Osteocyte (in vitro differentiated cells): Measurements from ENCODE around the gene EPHA10. TPM values are rescaled to one million over a fixed set of nuclear protein-coding genes. Genes with fewer than 3 reads are reported as not detected.

Source experiments
- DNase-seq: peaks from one replicate; pipeline ENCODE4 v3.0.0; 2021; ENCODE audit warnings: mixed read lengths; ENCODE audit not compliant: unreplicated experiment; ENCODE audit errors: extremely low spot score
- H3K27ac Mint-ChIP-seq: one replicate; pipeline ENCODE4 v1.8.0; 2021; ENCODE audit warnings: mild to moderate bottlenecking, mixed read lengths; ENCODE audit not compliant: unreplicated experiment
- H3K27me3 Mint-ChIP-seq: one replicate; pipeline ENCODE4 v1.8.0; 2021; ENCODE audit warnings: mixed read lengths; ENCODE audit not compliant: unreplicated experiment
- H3K36me3 Mint-ChIP-seq: one replicate; pipeline ENCODE4 v1.8.0; 2021; ENCODE audit warnings: mixed read lengths; ENCODE audit not compliant: unreplicated experiment
- H3K4me1 Mint-ChIP-seq: one replicate; pipeline ENCODE4 v1.8.0; 2021; ENCODE audit warnings: mixed read lengths; ENCODE audit not compliant: unreplicated experiment
- H3K4me3 Mint-ChIP-seq: one replicate; pipeline ENCODE4 v1.8.0; 2021; ENCODE audit warnings: mild to moderate bottlenecking, moderate library complexity, mixed read lengths; ENCODE audit not compliant: unreplicated experiment
- H3K9me3 Mint-ChIP-seq: one replicate; pipeline ENCODE4 v1.8.0; 2021; ENCODE audit warnings: mixed read lengths; ENCODE audit not compliant: unreplicated experiment
- total RNA-seq: library from RNA; stranded (reverse); gene quantifications from 2 replicates; pipeline ENCODE4 v1.2.1, GENCODE V29; 2021
- TF ChIP-seq, protein P1 (sequence below): fragments of 200-600 bp; sonication (generic); IDR thresholded peaks from 2 replicates; pipeline ENCODE4 v1.5.0; 2021; ENCODE audit warnings: antibody characterized with exemption, mild to moderate bottlenecking, moderate library complexity

Gene EPHA10
- total RNA-seq, 1 donor from 2014 or later, result not detected

DNA sequence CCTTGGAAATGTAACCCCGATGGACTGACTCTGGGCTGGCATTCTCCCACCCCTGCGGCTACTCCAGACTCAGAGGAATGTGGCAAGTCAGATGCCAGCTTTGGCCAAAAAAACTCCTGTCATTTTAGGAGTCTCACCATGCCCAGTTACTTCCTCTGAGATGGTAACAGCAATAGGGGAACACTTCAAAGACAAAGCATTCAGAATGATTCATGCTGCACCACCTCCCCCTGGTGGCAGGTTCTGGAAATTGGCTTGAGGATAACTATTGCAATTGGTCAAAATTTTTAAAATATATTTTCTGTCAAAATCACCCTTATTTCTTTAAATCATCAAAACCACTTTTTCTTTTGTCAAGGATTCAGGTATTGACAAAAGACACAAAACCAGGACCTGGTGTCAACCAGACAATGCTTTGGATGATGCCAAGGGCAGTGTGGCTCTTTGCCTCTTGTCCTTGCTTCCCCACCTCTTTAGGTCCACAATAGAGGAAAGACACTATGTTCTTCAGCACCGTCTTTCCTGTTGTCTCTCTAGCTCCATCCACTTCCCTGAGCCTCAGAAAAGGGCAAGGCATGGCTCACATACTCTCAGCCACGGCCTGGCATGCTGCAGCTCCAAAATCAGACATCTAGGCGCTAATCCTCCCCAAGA is 82.5 kb downstream of the EPHA10 start:
- no peaks in the 10 kb centered on the region for H3K9me3 Mint-ChIP-seq
- TF ChIP-seq, protein P1, sequence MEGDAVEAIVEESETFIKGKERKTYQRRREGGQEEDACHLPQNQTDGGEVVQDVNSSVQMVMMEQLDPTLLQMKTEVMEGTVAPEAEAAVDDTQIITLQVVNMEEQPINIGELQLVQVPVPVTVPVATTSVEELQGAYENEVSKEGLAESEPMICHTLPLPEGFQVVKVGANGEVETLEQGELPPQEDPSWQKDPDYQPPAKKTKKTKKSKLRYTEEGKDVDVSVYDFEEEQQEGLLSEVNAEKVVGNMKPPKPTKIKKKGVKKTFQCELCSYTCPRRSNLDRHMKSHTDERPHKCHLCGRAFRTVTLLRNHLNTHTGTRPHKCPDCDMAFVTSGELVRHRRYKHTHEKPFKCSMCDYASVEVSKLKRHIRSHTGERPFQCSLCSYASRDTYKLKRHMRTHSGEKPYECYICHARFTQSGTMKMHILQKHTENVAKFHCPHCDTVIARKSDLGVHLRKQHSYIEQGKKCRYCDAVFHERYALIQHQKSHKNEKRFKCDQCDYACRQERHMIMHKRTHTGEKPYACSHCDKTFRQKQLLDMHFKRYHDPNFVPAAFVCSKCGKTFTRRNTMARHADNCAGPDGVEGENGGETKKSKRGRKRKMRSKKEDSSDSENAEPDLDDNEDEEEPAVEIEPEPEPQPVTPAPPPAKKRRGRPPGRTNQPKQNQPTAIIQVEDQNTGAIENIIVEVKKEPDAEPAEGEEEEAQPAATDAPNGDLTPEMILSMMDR, result peak; percentile 91
- peak overlapping the region; percentile 40 for H3K27ac Mint-ChIP-seq
- peaks cover 35% of the 10 kb centered on the region for H3K36me3 Mint-ChIP-seq
- H3K4me3 Mint-ChIP-seq, result no peak overlapping the region
- H3K4me1 Mint-ChIP-seq, result peaks cover 2% of the 10 kb centered on the region
- H3K27me3 Mint-ChIP-seq, result no peaks in the 10 kb centered on the region
- DNase-seq, result no peak

DNA sequence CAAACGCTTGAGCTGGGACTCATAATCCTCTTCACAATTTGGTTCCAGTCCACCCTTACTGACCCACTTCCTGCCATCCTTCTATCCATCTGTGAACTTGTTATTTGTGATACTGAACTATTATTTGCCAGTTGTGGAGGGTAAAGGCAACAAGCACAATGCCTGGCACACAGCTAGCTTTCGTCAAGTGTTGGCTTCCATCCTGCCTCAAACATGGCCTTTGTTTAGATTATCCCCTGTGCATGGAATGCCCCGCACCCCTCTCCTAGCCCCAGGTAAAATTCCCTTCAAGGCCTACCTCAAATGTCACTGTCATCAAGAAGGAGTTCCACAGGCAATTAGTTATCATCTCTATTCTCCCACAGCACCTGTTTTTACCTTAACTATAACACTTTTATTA is 84.0 kb downstream of the EPHA10 start:
- no peak overlapping the region for H3K27ac Mint-ChIP-seq
- H3K4me3 Mint-ChIP-seq, result no peak overlapping the region
- H3K36me3 Mint-ChIP-seq, result peaks cover 31% of the 10 kb centered on the region

GRCh38 chr1:37677808-37678207 is 87.1 kb downstream of the EPHA10 start:
- Mint-ChIP-seq H3K27ac (no peak overlapping the region), H3K27me3 (peaks cover 5% of the 10 kb centered on the region), H3K4me3 (no peak overlapping the region), H3K36me3 (peaks cover 19% of the 10 kb centered on the region), H3K4me1 (peaks cover 2% of the 10 kb centered on the region), H3K9me3 (no peaks in the 10 kb centered on the region)
- TF ChIP-seq, protein P1, result no peak
- DNase-seq, result no peak

More for the DNA sequence above, 84.0 kb downstream of the EPHA10 start:
- Mint-ChIP-seq H3K27me3 (peaks cover 5% of the 10 kb centered on the region), H3K9me3 (no peaks in the 10 kb centered on the region), H3K4me1 (peaks cover 2% of the 10 kb centered on the region)
- TF ChIP-seq, protein P1, result no peak
- no peak for DNase-seq

DNA sequence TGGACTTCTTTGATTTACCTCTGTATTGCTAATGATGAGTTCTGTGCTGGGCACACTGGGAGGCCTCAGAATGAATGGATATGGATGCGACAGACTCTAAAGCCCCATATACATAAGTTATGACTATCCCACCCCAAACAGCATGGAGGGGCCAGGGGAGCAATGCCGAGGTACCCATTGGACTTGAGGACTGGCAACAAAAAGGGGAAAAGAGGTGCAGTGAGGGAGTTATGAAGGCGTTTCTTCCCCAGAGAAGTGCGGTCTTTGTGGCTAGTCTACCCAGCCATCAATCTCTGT is 87.8 kb downstream of the EPHA10 start:
- no peak overlapping the region for H3K27ac Mint-ChIP-seq
- no peak for DNase-seq
- H3K36me3 Mint-ChIP-seq, result peaks cover 13% of the 10 kb centered on the region
- H3K9me3 Mint-ChIP-seq, result no peaks in the 10 kb centered on the region
- no peaks in the 10 kb centered on the region for H3K4me1 Mint-ChIP-seq
- TF ChIP-seq, protein P1, result no peak
- no peak overlapping the region for H3K4me3 Mint-ChIP-seq
- peaks cover 10% of the 10 kb centered on the region for H3K27me3 Mint-ChIP-seq

- no peak overlapping the region for H3K27ac Mint-ChIP-seq
- H3K4me1 Mint-ChIP-seq, result no peaks in the 10 kb centered on the region
- TF ChIP-seq, protein P1, result no peak
- no peak for DNase-seq
- H3K27me3 Mint-ChIP-seq, result peaks cover 14% of the 10 kb centered on the region
- peaks cover 12% of the 10 kb centered on the region for H3K36me3 Mint-ChIP-seq
- H3K9me3 Mint-ChIP-seq, result no peaks in the 10 kb centered on the region
- no peak overlapping the region for H3K4me3 Mint-ChIP-seq
These were observed 88.4 kb downstream of the EPHA10 start for GRCh38 chr1:37676281-37677142.
